Measurements from ENCODE around the gene RIPK3.
"Not testable (repeated sequence)": the region's sequence is repeated elsewhere in the genome, so short reads cannot be mapped to it uniquely, and the experiment has no call there.

RIPK3 gene

GRCh38 chr14:24366413-24366720 is 26.6 kb upstream of the RIPK3 start:
- no peak for ATAC-seq (replicated peaks)
- DNase-seq: no peak
- Mint-ChIP-seq H3K4me3 (peak overlapping the region; percentile 42 to 44), H3K9me3 (no peaks in the 10 kb centered on the region), H3K36me3 (ENCODE audit: insufficient read depth) (no peaks in the 10 kb centered on the region), H3K27me3 (peaks cover 63 to 74% of the 10 kb centered on the region in 2 donors), H3K4me1 (ENCODE audit: low read depth in 2 of 2) (peaks cover 25 to 26% of the 10 kb centered on the region in 2 donors), H3K27ac (no peak overlapping the region)

- peaks cover 25 to 26% of the 10 kb centered on the region in 2 donors for H3K4me1 Mint-ChIP-seq (ENCODE audit: low read depth in 2 of 2)
- peak overlapping the region; percentile 42 to 44 for H3K4me3 Mint-ChIP-seq
- H3K36me3 Mint-ChIP-seq (ENCODE audit: insufficient read depth): no peaks in the 10 kb centered on the region
- ATAC-seq (replicated peaks): peak; percentile 66
- H3K27ac Mint-ChIP-seq: no peak overlapping the region
- H3K9me3 Mint-ChIP-seq: no peaks in the 10 kb centered on the region
- H3K27me3 Mint-ChIP-seq: peaks cover 68 to 74% of the 10 kb centered on the region in 2 donors
- DNase-seq: peak; percentile 35 to 49 (median 46)
Observed at GRCh38 chr14:24365600-24366412, 26.0 kb upstream of the RIPK3 start.

GRCh38 chr14:24364841-24365240 is 25.1 kb upstream of the RIPK3 start:
- H3K4me3 Mint-ChIP-seq: no peak overlapping the region
- no peaks in the 10 kb centered on the region for H3K36me3 Mint-ChIP-seq (ENCODE audit: insufficient read depth)
- DNase-seq: no peak

GRCh38 chr14:24363401-24363800 is 23.6 kb upstream of the RIPK3 start:
- peaks cover 20 to 21% of the 10 kb centered on the region in 2 donors for H3K4me1 Mint-ChIP-seq (ENCODE audit: low read depth in 2 of 2)
- H3K4me3 Mint-ChIP-seq: no peak overlapping the region
- no peak for ATAC-seq (replicated peaks)
- no peak overlapping the region for H3K27ac Mint-ChIP-seq
- no peaks in the 10 kb centered on the region for H3K9me3 Mint-ChIP-seq
- H3K27me3 Mint-ChIP-seq: peaks cover 68 to 70% of the 10 kb centered on the region in 2 donors
- DNase-seq: no peak
- H3K36me3 Mint-ChIP-seq (ENCODE audit: insufficient read depth): no peaks in the 10 kb centered on the region

More at GRCh38 chr14:24364841-24365240, 25.1 kb upstream of the RIPK3 start:
- Mint-ChIP-seq H3K27me3 (peaks cover 73 to 76% of the 10 kb centered on the region in 2 donors), H3K9me3 (no peaks in the 10 kb centered on the region), H3K27ac (no peak overlapping the region), H3K4me1 (ENCODE audit: low read depth in 2 of 2) (peaks cover 25 to 26% of the 10 kb centered on the region in 2 donors)
- ATAC-seq (replicated peaks): no peak

GRCh38 chr14:24362241-24362960 is 22.6 kb upstream of the RIPK3 start:
- no peaks in the 10 kb centered on the region for H3K9me3 Mint-ChIP-seq
- no peak overlapping the region for H3K27ac Mint-ChIP-seq
- DNase-seq (no peak), ATAC-seq (replicated peaks) (no peak)
- peaks cover 60 to 66% of the 10 kb centered on the region in 2 donors for H3K27me3 Mint-ChIP-seq
- no peak overlapping the region for H3K4me3 Mint-ChIP-seq
- no peaks in the 10 kb centered on the region for H3K36me3 Mint-ChIP-seq (ENCODE audit: insufficient read depth)
- H3K4me1 Mint-ChIP-seq (ENCODE audit: low read depth in 2 of 2): peaks cover 13 to 16% of the 10 kb centered on the region in 2 donors

- no peak overlapping the region for H3K4me3 Mint-ChIP-seq
- ATAC-seq (replicated peaks) (no peak), DNase-seq (no peak)
- H3K27me3 Mint-ChIP-seq: peaks cover 53 to 60% of the 10 kb centered on the region in 2 donors
- H3K9me3 Mint-ChIP-seq: no peaks in the 10 kb centered on the region
- H3K36me3 Mint-ChIP-seq (ENCODE audit: insufficient read depth): no peaks in the 10 kb centered on the region
- H3K4me1 Mint-ChIP-seq (ENCODE audit: low read depth in 2 of 2): peaks cover 7 to 9% of the 10 kb centered on the region in 2 donors
- no peak overlapping the region for H3K27ac Mint-ChIP-seq
Observed at GRCh38 chr14:24361326-24361725, 21.5 kb upstream of the RIPK3 start.

- ATAC-seq (replicated peaks) (no peak), DNase-seq (no peak)
- Mint-ChIP-seq H3K27me3 (peaks cover 43 to 49% of the 10 kb centered on the region in 2 donors), H3K4me1 (ENCODE audit: low read depth in 2 of 2) (peaks cover 0 to under 1% of the 10 kb centered on the region in 2 donors), H3K9me3 (no peaks in the 10 kb centered on the region), H3K36me3 (ENCODE audit: insufficient read depth) (no peaks in the 10 kb centered on the region), H3K4me3 (no peak overlapping the region), H3K27ac (no peak overlapping the region)
Observed at GRCh38 chr14:24360281-24360680, 20.5 kb upstream of the RIPK3 start.

GRCh38 chr14:24356208-24356607 is 16.4 kb upstream of the RIPK3 start:
- Mint-ChIP-seq H3K27ac (no peak overlapping the region), H3K4me1 (ENCODE audit: low read depth in 2 of 2) (no peaks in the 10 kb centered on the region), H3K4me3 (no peak overlapping the region), H3K36me3 (ENCODE audit: insufficient read depth) (no peaks in the 10 kb centered on the region), H3K27me3 (peaks cover 40 to 53% of the 10 kb centered on the region in 2 donors), H3K9me3 (no peaks in the 10 kb centered on the region)
- no peak for DNase-seq
- ATAC-seq (replicated peaks): no peak

- ATAC-seq (replicated peaks) (no peak), DNase-seq (no peak)
- Mint-ChIP-seq H3K4me3 (no peak overlapping the region), H3K9me3 (no peaks in the 10 kb centered on the region), H3K36me3 (ENCODE audit: insufficient read depth) (no peaks in the 10 kb centered on the region), H3K27ac (no peak overlapping the region), H3K4me1 (ENCODE audit: low read depth in 2 of 2) (no peaks in the 10 kb centered on the region), H3K27me3 (peaks cover 45 to 65% of the 10 kb centered on the region in 2 donors)
Observed at GRCh38 chr14:24355009-24355408, 15.2 kb upstream of the RIPK3 start.

GRCh38 chr14:24354482-24354825 is 14.7 kb upstream of the RIPK3 start:
- not testable (repeated sequence) for H3K27ac Mint-ChIP-seq; H3K4me1 Mint-ChIP-seq (ENCODE audit: low read depth in 2 of 2); DNase-seq; H3K4me3 Mint-ChIP-seq; H3K36me3 Mint-ChIP-seq (ENCODE audit: insufficient read depth); H3K9me3 Mint-ChIP-seq; ATAC-seq (replicated peaks)
- H3K27me3 Mint-ChIP-seq: peaks cover 45 to 65% of the 10 kb centered on the region in 2 donors

- Mint-ChIP-seq H3K4me1 (ENCODE audit: low read depth in 2 of 2) (no peaks in the 10 kb centered on the region), H3K27ac (no peak overlapping the region), H3K4me3 (no peak overlapping the region), H3K36me3 (ENCODE audit: insufficient read depth) (no peaks in the 10 kb centered on the region), H3K9me3 (no peaks in the 10 kb centered on the region), H3K27me3 (peaks cover 49 to 68% of the 10 kb centered on the region in 2 donors)
- DNase-seq (no peak), ATAC-seq (replicated peaks) (no peak)
Observed at GRCh38 chr14:24353559-24354481, 14.0 kb upstream of the RIPK3 start.

- no peak for DNase-seq
- Mint-ChIP-seq H3K4me1 (ENCODE audit: low read depth in 2 of 2) (no peaks in the 10 kb centered on the region), H3K27me3 (peaks cover 62 to 63% of the 10 kb centered on the region in 2 donors), H3K4me3 (no peak overlapping the region), H3K36me3 (ENCODE audit: insufficient read depth) (no peaks in the 10 kb centered on the region), H3K9me3 (no peaks in the 10 kb centered on the region), H3K27ac (no peak overlapping the region)
- no peak for ATAC-seq (replicated peaks)
Observed at GRCh38 chr14:24351517-24351916, 11.7 kb upstream of the RIPK3 start.

- no peak overlapping the region for H3K4me3 Mint-ChIP-seq
- H3K4me1 Mint-ChIP-seq (ENCODE audit: low read depth in 2 of 2): no peaks in the 10 kb centered on the region
- H3K27me3 Mint-ChIP-seq: peaks cover 74 to 75% of the 10 kb centered on the region in 2 donors
- H3K9me3 Mint-ChIP-seq: no peaks in the 10 kb centered on the region
- no peak overlapping the region for H3K27ac Mint-ChIP-seq
- H3K36me3 Mint-ChIP-seq (ENCODE audit: insufficient read depth): no peaks in the 10 kb centered on the region
- DNase-seq (no peak), ATAC-seq (replicated peaks) (no peak)
Observed at GRCh38 chr14:24349742-24350141, 10.0 kb upstream of the RIPK3 start.
